PFSK-1 (cell line): ENCODE results near the gene DLG4.

Experiments used
- FOXP2 ChIP-seq: optimal IDR thresholded peaks from 2 replicates; pipeline ENCODE3; 2011; ENCODE audit warnings: borderline replicate concordance, control low read depth, inconsistent platforms; ENCODE audit not compliant: insufficient read depth; ENCODE audit errors: extremely low read length, extremely low read depth
- POLR2AphosphoS5 ChIP-seq: IDR thresholded peaks from 2 replicates; pipeline ENCODE4 v1.6.1; 2012; ENCODE audit warnings: low read depth, mild to moderate bottlenecking, control low read depth, low read length, moderate library complexity
- SIN3A ChIP-seq: IDR thresholded peaks from 2 replicates; pipeline ENCODE4 v1.6.1; 2012; ENCODE audit warnings: mild to moderate bottlenecking, low read length, moderate library complexity, borderline replicate concordance; ENCODE audit not compliant: insufficient read depth
- TAF1 ChIP-seq: IDR thresholded peaks from 2 replicates; pipeline ENCODE4 v1.6.1; 2012; ENCODE audit warnings: low read length, control low read depth, borderline replicate concordance; ENCODE audit not compliant: insufficient read depth
- TF ChIP-seq, protein P1 (sequence below), 2 experiments: IDR thresholded peaks; 2 replicates each; pipeline versions ENCODE4 v1.6.1 to v1.8.0; 2011 to 2012; ENCODE audit warnings: low read depth in 2 of 2, low read length in 2 of 2, control low read depth in 1 of 2, inconsistent platforms in 1 of 2, mild to moderate bottlenecking in 1 of 2, moderate library complexity in 1 of 2; ENCODE audit not compliant: insufficient read depth in 1 of 2

Gene DLG4

DNA sequence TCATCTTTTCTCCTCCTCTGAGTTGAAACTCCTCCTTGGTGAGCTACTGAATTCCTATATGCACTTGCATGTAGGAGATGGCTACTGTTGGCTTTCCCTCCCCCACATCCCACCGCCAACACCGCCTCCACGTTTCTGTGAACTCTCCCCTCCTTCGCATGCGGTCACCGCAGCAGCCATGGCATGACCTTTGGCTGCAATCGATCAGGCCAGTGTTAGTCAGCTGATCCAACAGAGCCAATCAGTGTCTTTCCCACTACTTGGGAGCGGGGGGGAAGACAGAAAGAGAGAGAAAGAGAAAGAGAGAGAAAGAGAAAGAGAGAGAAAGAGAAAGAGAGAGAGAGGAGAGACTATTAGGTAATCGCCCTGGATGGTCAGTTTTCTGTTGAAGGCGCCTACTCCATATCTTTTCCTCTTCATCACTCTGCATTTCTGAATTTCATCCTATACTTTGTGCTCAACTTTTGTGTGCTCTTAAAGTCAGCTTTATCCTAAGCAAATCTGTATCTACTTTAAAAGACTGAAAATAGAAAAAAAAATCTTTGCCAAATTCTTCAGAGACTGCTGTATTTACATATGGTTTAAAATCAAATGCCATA, 63.2 kb downstream of the DLG4 start:
- TF ChIP-seq SIN3A: no peak

DNA sequence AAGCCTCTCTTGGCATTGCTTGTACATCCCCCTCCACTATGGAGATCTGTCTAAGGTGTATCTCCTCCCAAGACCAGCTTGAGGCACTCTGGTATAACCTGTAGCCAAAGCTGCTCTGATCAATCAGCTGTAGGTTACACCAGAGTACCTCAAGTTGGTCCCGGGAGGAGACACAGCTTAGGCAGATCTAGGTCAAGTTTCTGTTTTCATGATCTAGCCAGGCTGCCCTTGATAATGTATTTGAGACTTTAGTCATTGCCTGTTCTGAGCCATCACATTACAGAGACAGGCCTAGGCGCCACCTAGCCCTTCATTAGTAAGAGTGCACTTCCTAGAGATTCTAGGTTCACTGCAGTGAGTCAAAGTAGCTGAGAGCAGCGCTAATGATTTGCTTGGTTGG, 71.9 kb downstream of the DLG4 start:
- no peak for TF ChIP-seq FOXP2
- no peak for TF ChIP-seq TAF1
- TF ChIP-seq POLR2AphosphoS5: no peak
- TF ChIP-seq, protein P1, sequence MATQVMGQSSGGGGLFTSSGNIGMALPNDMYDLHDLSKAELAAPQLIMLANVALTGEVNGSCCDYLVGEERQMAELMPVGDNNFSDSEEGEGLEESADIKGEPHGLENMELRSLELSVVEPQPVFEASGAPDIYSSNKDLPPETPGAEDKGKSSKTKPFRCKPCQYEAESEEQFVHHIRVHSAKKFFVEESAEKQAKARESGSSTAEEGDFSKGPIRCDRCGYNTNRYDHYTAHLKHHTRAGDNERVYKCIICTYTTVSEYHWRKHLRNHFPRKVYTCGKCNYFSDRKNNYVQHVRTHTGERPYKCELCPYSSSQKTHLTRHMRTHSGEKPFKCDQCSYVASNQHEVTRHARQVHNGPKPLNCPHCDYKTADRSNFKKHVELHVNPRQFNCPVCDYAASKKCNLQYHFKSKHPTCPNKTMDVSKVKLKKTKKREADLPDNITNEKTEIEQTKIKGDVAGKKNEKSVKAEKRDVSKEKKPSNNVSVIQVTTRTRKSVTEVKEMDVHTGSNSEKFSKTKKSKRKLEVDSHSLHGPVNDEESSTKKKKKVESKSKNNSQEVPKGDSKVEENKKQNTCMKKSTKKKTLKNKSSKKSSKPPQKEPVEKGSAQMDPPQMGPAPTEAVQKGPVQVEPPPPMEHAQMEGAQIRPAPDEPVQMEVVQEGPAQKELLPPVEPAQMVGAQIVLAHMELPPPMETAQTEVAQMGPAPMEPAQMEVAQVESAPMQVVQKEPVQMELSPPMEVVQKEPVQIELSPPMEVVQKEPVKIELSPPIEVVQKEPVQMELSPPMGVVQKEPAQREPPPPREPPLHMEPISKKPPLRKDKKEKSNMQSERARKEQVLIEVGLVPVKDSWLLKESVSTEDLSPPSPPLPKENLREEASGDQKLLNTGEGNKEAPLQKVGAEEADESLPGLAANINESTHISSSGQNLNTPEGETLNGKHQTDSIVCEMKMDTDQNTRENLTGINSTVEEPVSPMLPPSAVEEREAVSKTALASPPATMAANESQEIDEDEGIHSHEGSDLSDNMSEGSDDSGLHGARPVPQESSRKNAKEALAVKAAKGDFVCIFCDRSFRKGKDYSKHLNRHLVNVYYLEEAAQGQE (IDR thresholded peaks at IDR 0.05; ENCODE audit: insufficient read depth in 1 of 2, low read depth in 2 of 2, low read length in 2 of 2): no peak
- no peak for TF ChIP-seq SIN3A

GRCh38 chr17:7146115-7146514, 73.5 kb downstream of the DLG4 start:
- TF ChIP-seq TAF1: no peak
- TF ChIP-seq, protein P1 (IDR thresholded peaks at IDR 0.05; ENCODE audit: insufficient read depth in 1 of 2, low read depth in 2 of 2, low read length in 2 of 2): no peak
- TF ChIP-seq POLR2AphosphoS5: no peak
- TF ChIP-seq FOXP2: no peak
- no peak for TF ChIP-seq SIN3A

- TF ChIP-seq, protein P1 (IDR thresholded peaks at IDR 0.05; ENCODE audit: insufficient read depth in 1 of 2, low read depth in 2 of 2, low read length in 2 of 2): no peak
- TF ChIP-seq FOXP2: no peak
- TF ChIP-seq POLR2AphosphoS5: no peak
- no peak for TF ChIP-seq TAF1
- no peak for TF ChIP-seq SIN3A
Observed at GRCh38 chr17:7144213-7144612, 75.4 kb downstream of the DLG4 start.

GRCh38 chr17:7141824-7142223, 77.8 kb downstream of the DLG4 start:
- no peak for TF ChIP-seq SIN3A
- no peak for TF ChIP-seq POLR2AphosphoS5
- no peak for TF ChIP-seq TAF1
- no peak for TF ChIP-seq FOXP2
- TF ChIP-seq, protein P1 (IDR thresholded peaks at IDR 0.05; ENCODE audit: insufficient read depth in 1 of 2, low read depth in 2 of 2, low read length in 2 of 2): no peak
